Hepatocyte (in vitro differentiated cells): ENCODE results near the gene AGT.

Experiments used
- CTCF ChIP-seq: fragments of 200-600 bp; sonication (generic); IDR thresholded peaks from 2 replicates; pipeline ENCODE4 v1.5.1; 2016; ENCODE audit warnings: antibody characterized with exemption, mild to moderate bottlenecking; ENCODE audit not compliant: poor library complexity
- EZH2 ChIP-seq: fragments of 200-600 bp; sonication (generic); IDR thresholded peaks from 2 replicates; pipeline ENCODE4 v1.6.1; 2016; ENCODE audit warnings: antibody characterized with exemption, mild to moderate bottlenecking, borderline replicate concordance

GRCh38 chr1:230696218-230696617 is 17.7 kb downstream of the AGT start:
- TF ChIP-seq CTCF (no peak), EZH2 (no peak)
